CD4-positive, alpha-beta T cell treated with Interleukin-21 for 1 hour (primary cell): Measurements from ENCODE around the gene PGLYRP2.
"Not testable (repeated sequence)": the region's sequence is repeated elsewhere in the genome, so short reads cannot be mapped to it uniquely, and the experiment has no call there.

Experiments
- DNase-seq: peaks from one replicate; pipeline ENCODE4 v3.0.0-alpha.2; 2020

The PGLYRP2 gene

GRCh38 chr19:15479391-15480345 lies at the start of gene PGLYRP2:
Gene PGLYRP2, minus strand, starts transcription at chr19:15479501. Its CDS starts 130 bp downstream, at chr19:15479371.
- no peak for DNase-seq

- no peak for DNase-seq
These were observed 48.4 kb upstream of the PGLYRP2 start for GRCh38 chr19:15527705-15528104.

- no peak for DNase-seq
These were observed 47.1 kb upstream of the PGLYRP2 start for GRCh38 chr19:15526408-15526807.

GRCh38 chr19:15525291-15525690 lies 46.0 kb upstream of the PGLYRP2 start:
- no peak for DNase-seq

GRCh38 chr19:15524781-15525180 lies 45.5 kb upstream of the PGLYRP2 start:
- no peak for DNase-seq

- no peak for DNase-seq
These were observed 40.2 kb upstream of the PGLYRP2 start for GRCh38 chr19:15519433-15519976.

GRCh38 chr19:15517778-15518177 lies 38.5 kb upstream of the PGLYRP2 start:
- DNase-seq, result no peak

GRCh38 chr19:15516363-15516762 lies 37.1 kb upstream of the PGLYRP2 start:
- no peak for DNase-seq

GRCh38 chr19:15515227-15515625 lies 35.9 kb upstream of the PGLYRP2 start:
- not testable (repeated sequence) for DNase-seq

- no peak for DNase-seq
These were observed 32.5 kb upstream of the PGLYRP2 start for GRCh38 chr19:15511671-15512424.

GRCh38 chr19:15508035-15508710 lies 28.9 kb upstream of the PGLYRP2 start, which contains the start of gene CYP4F22:
Gene CYP4F22, plus strand, starts transcription at chr19:15508525. Its CDS starts 16,812 bp downstream, at chr19:15525337.
- DNase-seq, result peak; percentile 22

GRCh38 chr19:15507068-15508034 lies 28.1 kb upstream of the PGLYRP2 start:
- DNase-seq, result no peak

GRCh38 chr19:15506074-15506571 lies 26.8 kb upstream of the PGLYRP2 start:
- no peak for DNase-seq

- DNase-seq, result no peak
These were observed 23.0 kb upstream of the PGLYRP2 start for GRCh38 chr19:15502264-15502663.

GRCh38 chr19:15501596-15501995 lies 22.3 kb upstream of the PGLYRP2 start:
- no peak for DNase-seq

- no peak for DNase-seq
These were observed 19.6 kb upstream of the PGLYRP2 start for GRCh38 chr19:15498910-15499309.

- DNase-seq, result no peak
These were observed 19.0 kb upstream of the PGLYRP2 start for GRCh38 chr19:15498156-15498858.

GRCh38 chr19:15495151-15495550 lies 15.8 kb upstream of the PGLYRP2 start:
- DNase-seq, result no peak

- DNase-seq, result no peak
These were observed 9.4 kb upstream of the PGLYRP2 start for GRCh38 chr19:15488489-15489226.

- DNase-seq, result no peak
These were observed 7.7 kb upstream of the PGLYRP2 start for GRCh38 chr19:15487038-15487437.
